IMR-90 (cell line): ENCODE data around the gene GTF2I. TPM values are rescaled to one million over a fixed set of nuclear protein-coding genes. Genes with fewer than 3 reads are reported as not detected.
A peak's percentile ranks its signal among the peaks of the same experiment; 100 is the strongest.

Experiments
- ATAC-seq: fragments of 200-7000 bp; cut with Tn5 transposase; 2 replicates; pipeline ENCODE4 v1.9.1; 2020; ENCODE audit warnings: low read depth, mild to moderate bottlenecking, moderate library complexity
- BruUV-seq: library from RNA; stranded (reverse); fragments of 400-500 nt; replicated peaks from 2 replicates; lab custom pipeline; 2021; lab: Mats Ljungman, UMichigan
- CTCF ChIA-PET: fragments of 300-600 bp; formaldehyde crosslinking; extraction: SDS; loops from one replicate; lab custom pipeline; 2021; ENCODE audit warnings: antibody characterized with exemption; lab: Yijun Ruan, JAX
- POLR2A ChIA-PET: fragments of 300-600 bp; sonication (Branson Sonifier 250); formaldehyde crosslinking; loops from one replicate; lab custom pipeline; 2022; ENCODE audit warnings: antibody characterized with exemption; ENCODE audit not compliant: unreplicated experiment; lab: Charles Lee
- DNase-seq: peaks from one replicate; pipeline ENCODE4 v3.0.0; 2013
- H2AFZ ChIP-seq: replicated peaks from 2 replicates; pipeline ENCODE3; 2013; ENCODE audit warnings: low read length, mild to moderate bottlenecking; ENCODE audit not compliant: poor library complexity
- H2AK5ac ChIP-seq: 2 replicates; pipeline ENCODE4 v1.6.1; 2013; ENCODE audit warnings: low read depth, low read length, inconsistent platforms
- H2AK9ac ChIP-seq: replicated peaks from 2 replicates; pipeline ENCODE3; 2013; ENCODE audit warnings: mild to moderate bottlenecking, low read depth, low read length, moderate library complexity; ENCODE audit not compliant: poor library complexity
- H2BK120ac ChIP-seq: 2 replicates; pipeline ENCODE4 v1.6.1; 2013; ENCODE audit warnings: low read depth, low read length, inconsistent platforms
- H2BK15ac ChIP-seq: 3 replicates; pipeline ENCODE4 v1.6.1; 2013; ENCODE audit warnings: low read depth, low read length, inconsistent platforms
- H2BK20ac ChIP-seq: 2 replicates; pipeline ENCODE4 v1.6.1; 2013; ENCODE audit warnings: low read depth, mild to moderate bottlenecking, inconsistent platforms, low read length, moderate library complexity
- H2BK5ac ChIP-seq: 2 replicates; pipeline ENCODE4 v1.6.1; 2013; ENCODE audit warnings: mild to moderate bottlenecking, low read depth, low read length, inconsistent platforms; ENCODE audit not compliant: poor library complexity, severe bottlenecking
- H3K14ac ChIP-seq: replicated peaks from 2 replicates; pipeline ENCODE4 v1.6.1; 2013; ENCODE audit warnings: low read depth, low read length, inconsistent platforms
- H3K18ac ChIP-seq: 2 replicates; pipeline ENCODE4 v1.6.1; 2013; ENCODE audit warnings: low read depth, low read length, control low read depth
- H3K23ac ChIP-seq: 2 replicates; pipeline ENCODE4 v1.6.1; 2013; ENCODE audit warnings: low read depth, low read length, inconsistent platforms
- H3K27ac ChIP-seq: 2 replicates; pipeline ENCODE4 v1.5.1; 2013; ENCODE audit warnings: mild to moderate bottlenecking, control low read depth, low read length; ENCODE audit not compliant: insufficient read depth
- H3K27me3 ChIP-seq: 2 replicates; pipeline ENCODE4 v1.6.1; 2013; ENCODE audit warnings: low read length; ENCODE audit not compliant: control insufficient read depth, insufficient read depth
- H3K36me3 ChIP-seq: 2 replicates; pipeline ENCODE4 v1.6.1; 2013; ENCODE audit warnings: low read length, mixed read lengths; ENCODE audit not compliant: control insufficient read depth, insufficient read depth
- H3K4ac ChIP-seq: 2 replicates; pipeline ENCODE4 v1.6.1; 2013; ENCODE audit warnings: low read depth, low read length, inconsistent platforms
- H3K4me1 ChIP-seq: 2 replicates; pipeline ENCODE4 v1.6.1; 2013; ENCODE audit warnings: low read length, mixed read lengths; ENCODE audit not compliant: control insufficient read depth, insufficient read depth
- H3K4me2 ChIP-seq: 2 replicates; pipeline ENCODE4 v1.6.1; 2013; ENCODE audit warnings: low read depth, mild to moderate bottlenecking, control low read depth, low read length, moderate library complexity
- H3K4me3 ChIP-seq: 2 replicates; pipeline ENCODE4 v1.5.1; 2013; ENCODE audit warnings: low read depth, mild to moderate bottlenecking, control low read depth, low read length, moderate library complexity; ENCODE audit not compliant: insufficient read depth
- H3K56ac ChIP-seq: 2 replicates; pipeline ENCODE4 v1.6.1; 2013; ENCODE audit warnings: low read length, inconsistent platforms; ENCODE audit not compliant: insufficient read depth; ENCODE audit errors: extremely low read depth
- H3K79me1 ChIP-seq, 2 experiments: 2 replicates each; pipeline ENCODE4 v1.6.1; 2013; ENCODE audit warnings: low read length in 2 of 2, inconsistent platforms in 1 of 2, low read depth in 1 of 2
- H3K9ac ChIP-seq: 2 replicates; pipeline ENCODE4 v1.6.1; 2013; ENCODE audit warnings: low read depth, low read length, control low read depth
- H3K9me1 ChIP-seq: 2 replicates; pipeline ENCODE4 v1.6.1; 2013; ENCODE audit warnings: low read length, inconsistent platforms; ENCODE audit not compliant: insufficient read depth
- H3K9me3 ChIP-seq: 2 replicates; pipeline ENCODE4 v1.6.1; 2013; ENCODE audit warnings: low read length; ENCODE audit not compliant: control insufficient read depth, insufficient read depth
- H4K20me1 ChIP-seq: 2 replicates; pipeline ENCODE4 v1.6.1; 2013; ENCODE audit warnings: low read length, inconsistent platforms; ENCODE audit not compliant: insufficient read depth
- H4K5ac ChIP-seq: 2 replicates; pipeline ENCODE4 v1.6.1; 2013; ENCODE audit warnings: mild to moderate bottlenecking, low read depth, low read length, control low read depth
- H4K8ac ChIP-seq, 2 experiments: 2 replicates each; pipeline ENCODE4 v1.6.1; 2013; ENCODE audit warnings: low read depth in 2 of 2, low read length in 2 of 2, control low read depth in 1 of 2, inconsistent platforms in 1 of 2
- H4K91ac ChIP-seq: 2 replicates; pipeline ENCODE4 v1.6.1; 2013; ENCODE audit warnings: low read depth, low read length, inconsistent platforms; ENCODE audit not compliant: insufficient read depth
- BHLHE40 ChIP-seq: fragments of 150-350 bp; IDR thresholded peaks from 2 replicates; pipeline ENCODE4 v1.6.1; 2016; ENCODE audit warnings: mild to moderate bottlenecking, low read depth, low read length
- CEBPB ChIP-seq: IDR thresholded peaks from 2 replicates; pipeline ENCODE4 v1.6.1; 2012; ENCODE audit warnings: low read depth, low read length, improper control_type of control experiment
- CHD1 ChIP-seq: IDR thresholded peaks from 2 replicates; pipeline ENCODE4 v1.6.1; 2012; ENCODE audit warnings: low read depth, low read length, improper control_type of control experiment
- FOS ChIP-seq: fragments of 150-350 bp; IDR thresholded peaks from 2 replicates; pipeline ENCODE4 v1.6.1; 2016; ENCODE audit warnings: low read depth, low read length
- MAFK ChIP-seq: IDR thresholded peaks from 2 replicates; pipeline ENCODE4 v1.6.1; 2012; ENCODE audit warnings: low read depth, low read length, improper control_type of control experiment
- MAZ ChIP-seq: IDR thresholded peaks from 2 replicates; pipeline ENCODE4 v1.6.1; 2012; ENCODE audit warnings: low read depth, mild to moderate bottlenecking, low read length, improper control_type of control experiment, moderate library complexity, borderline replicate concordance
- MXI1 ChIP-seq: IDR thresholded peaks from 2 replicates; pipeline ENCODE4 v1.6.1; 2012; ENCODE audit warnings: low read depth, mild to moderate bottlenecking, low read length, moderate library complexity, borderline replicate concordance
- NFE2L2 ChIP-seq: fragments of 150-350 bp; IDR thresholded peaks from 2 replicates; pipeline ENCODE4 v1.6.1; 2016; ENCODE audit warnings: low read depth, mild to moderate bottlenecking, low read length
- POLR2A ChIP-seq: IDR thresholded peaks from 2 replicates; pipeline ENCODE4 v1.6.1; 2012; ENCODE audit warnings: mild to moderate bottlenecking, low read depth, low read length
- RAD21 ChIP-seq: IDR thresholded peaks from 2 replicates; pipeline ENCODE4 v1.6.1; 2012; ENCODE audit warnings: low read length, improper control_type of control experiment
- RCOR1 ChIP-seq: IDR thresholded peaks from 2 replicates; pipeline ENCODE4 v1.6.1; 2012; ENCODE audit warnings: mild to moderate bottlenecking, low read length, improper control_type of control experiment; ENCODE audit not compliant: insufficient replicate concordance
- RFX5 ChIP-seq: IDR thresholded peaks from 2 replicates; pipeline ENCODE4 v1.8.0; 2012; ENCODE audit warnings: low read depth, mild to moderate bottlenecking, low read length, moderate library complexity
- SMC3 ChIP-seq: fragments of 150-350 bp; IDR thresholded peaks from 2 replicates; pipeline ENCODE4 v1.6.1; 2016; ENCODE audit warnings: low read depth, mild to moderate bottlenecking, antibody characterized with exemption, low read length, moderate library complexity
- WGBS, 2 experiments: methylation state at CpG; one replicate each; pipeline versions ENCODE4 v1.1.5 to v1.1.7; 2013; ENCODE audit warnings: missing lambda C conversion rate in 2 of 2; ENCODE audit not compliant: insufficient read length in 1 of 2; ENCODE audit errors: extremely low coverage in 2 of 2; 5-methylcytosine and 5-hydroxymethylcytosine counted together
- dilution Hi-C: fragments of 300-500 bp; cut with HindIII; formaldehyde crosslinking; loops from one replicate; pipeline ENCODE4 v1.14.3; 2018; ENCODE audit warnings: low sequenced_read_pairs; ENCODE audit not compliant: unreplicated experiment
- in situ Hi-C: fragments of 300-500 bp; cut with MboI; formaldehyde crosslinking; loops from 3 replicates; pipeline ENCODE4 v1.14.3; 2019; ENCODE audit warnings: low sequenced_read_pairs, inconsistent platforms, mixed read lengths
- intact Hi-C: fragments of 100-400 bp; cut with micrococcal nuclease; formaldehyde crosslinking; loops from 2 replicates; pipeline ENCODE4 v1.10.0; 2022
- polyA plus RNA-seq, 3 experiments: library from polyadenylated mRNA; depleted of rRNA; stranded (reverse); fragments of >200 nt; gene quantifications; 2 replicates each; pipeline ENCODE4 v1.2.3, GENCODE V29; 2012; ENCODE audit warnings: low replicate concordance in 1 of 3
- total RNA-seq: library from RNA; depleted of rRNA; stranded (reverse); fragments of >200 nt; gene quantifications from 2 replicates; pipeline ENCODE4 v1.2.3, GENCODE V29; 2012
- TF ChIP-seq, protein P1 (sequence below): conservative IDR thresholded peaks from 2 replicates; pipeline ENCODE4 v1.5.1; 2012; ENCODE audit warnings: mild to moderate bottlenecking, low read depth, low read length, improper control_type of control experiment
- TF ChIP-seq, protein P2 (sequence below): fragments of 150-350 bp; IDR thresholded peaks from 2 replicates; pipeline ENCODE4 v1.6.1; 2017; ENCODE audit warnings: mild to moderate bottlenecking, antibody characterized with exemption, low read length, low read depth
- TF ChIP-seq, protein P3 (sequence below): fragments of 150-350 bp; IDR thresholded peaks from 2 replicates; pipeline ENCODE4 v1.6.1; 2016; ENCODE audit warnings: low read depth, mild to moderate bottlenecking, low read length, moderate library complexity, borderline replicate concordance

Gene GTF2I
- total and polyA plus RNA-seq, 2 of the 4 experiments (the other 2 are of a cell fraction): 46.4 to 88.8 TPM

DNA sequence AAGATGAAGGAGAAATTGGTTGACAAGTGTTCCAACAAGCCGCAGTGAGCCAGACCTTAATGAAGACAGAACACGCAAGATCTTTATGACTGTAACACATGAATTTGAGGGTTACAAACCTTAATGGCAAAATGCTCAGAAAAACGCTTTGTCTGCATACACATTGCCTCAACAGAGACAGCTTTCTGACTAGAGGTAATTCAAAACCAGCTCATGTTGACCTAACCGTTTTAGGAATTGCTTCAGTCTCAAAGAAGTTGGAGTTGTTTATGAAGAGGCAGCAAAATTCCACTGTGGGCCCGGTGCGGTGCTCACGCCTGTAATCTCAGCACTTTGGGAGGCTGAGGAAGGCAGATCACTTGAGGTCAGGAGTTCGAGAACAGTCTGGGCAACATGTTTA, 2.2 kb upstream of the GTF2I start:
- in situ Hi-C loops (loop anchor here (5.0 kb wide), 1 partner anchor 48 kb away; no protein-coding TSS in a partner anchor), dilution Hi-C loops (no loop called here), intact Hi-C loops (no loop called here)
- H2BK120ac ChIP-seq: 0 out of 2 replicates have a peak overlapping the region, but pooled peaks have one; percentile 23
- 100% methylated on average over 2 of the region's 8 CpGs; no CpG with 5 or more reads in 1 of the 2 experiments for WGBS, 2 experiments
- H2BK20ac ChIP-seq: no peak overlapping the region; the same call in 1 of the 2 replicates
- no peak overlapping the region for H3K4me2 ChIP-seq
- no peak overlapping the region for H2AK5ac ChIP-seq
- no peak overlapping the region for H3K9ac ChIP-seq
- DNase-seq: peak; percentile 38
- no TSS peak for BruUV-seq
- 0 out of 2 replicates have a peak overlapping the region, but pooled peaks have one; percentile 36 for H3K14ac ChIP-seq
- H3K4me3 ChIP-seq: no peak overlapping the region
- H2AK9ac ChIP-seq: no peak overlapping the region
- H3K4ac ChIP-seq: no peak overlapping the region
- H3K9me3 ChIP-seq: no peaks in the 10 kb centered on the region
- H3K9me1 ChIP-seq: 0 out of 2 replicates have a peak, but pooled peaks cover 3% of the 10 kb centered on the region
- ChIA-PET POLR2A (no interaction called here), CTCF (no interaction called here)
- H3K79me1 ChIP-seq: peaks cover 3 to 17% of the 10 kb centered on the region in 2 experiments; a peak in 2 of 4 replicates
- peak overlapping the region; percentile 48; the same call in 1 of the 3 replicates for H2BK15ac ChIP-seq
- peaks cover 15% of the 10 kb centered on the region for H3K4me1 ChIP-seq
- peak overlapping the region; percentile 60 for H2BK5ac ChIP-seq
- H4K5ac ChIP-seq: no peak overlapping the region
- TF ChIP-seq RFX5 (no peak), SMC3 (no peak), MXI1 (no peak), RAD21 (no peak), CHD1 (no peak), MAZ (no peak), BHLHE40 (no peak), POLR2A (no peak), NFE2L2 (no peak), RCOR1 (no peak), MAFK (no peak), FOS (no peak), CEBPB (no peak)
- TF ChIP-seq, protein P1, sequence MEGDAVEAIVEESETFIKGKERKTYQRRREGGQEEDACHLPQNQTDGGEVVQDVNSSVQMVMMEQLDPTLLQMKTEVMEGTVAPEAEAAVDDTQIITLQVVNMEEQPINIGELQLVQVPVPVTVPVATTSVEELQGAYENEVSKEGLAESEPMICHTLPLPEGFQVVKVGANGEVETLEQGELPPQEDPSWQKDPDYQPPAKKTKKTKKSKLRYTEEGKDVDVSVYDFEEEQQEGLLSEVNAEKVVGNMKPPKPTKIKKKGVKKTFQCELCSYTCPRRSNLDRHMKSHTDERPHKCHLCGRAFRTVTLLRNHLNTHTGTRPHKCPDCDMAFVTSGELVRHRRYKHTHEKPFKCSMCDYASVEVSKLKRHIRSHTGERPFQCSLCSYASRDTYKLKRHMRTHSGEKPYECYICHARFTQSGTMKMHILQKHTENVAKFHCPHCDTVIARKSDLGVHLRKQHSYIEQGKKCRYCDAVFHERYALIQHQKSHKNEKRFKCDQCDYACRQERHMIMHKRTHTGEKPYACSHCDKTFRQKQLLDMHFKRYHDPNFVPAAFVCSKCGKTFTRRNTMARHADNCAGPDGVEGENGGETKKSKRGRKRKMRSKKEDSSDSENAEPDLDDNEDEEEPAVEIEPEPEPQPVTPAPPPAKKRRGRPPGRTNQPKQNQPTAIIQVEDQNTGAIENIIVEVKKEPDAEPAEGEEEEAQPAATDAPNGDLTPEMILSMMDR: no peak
- TF ChIP-seq, protein P2, sequence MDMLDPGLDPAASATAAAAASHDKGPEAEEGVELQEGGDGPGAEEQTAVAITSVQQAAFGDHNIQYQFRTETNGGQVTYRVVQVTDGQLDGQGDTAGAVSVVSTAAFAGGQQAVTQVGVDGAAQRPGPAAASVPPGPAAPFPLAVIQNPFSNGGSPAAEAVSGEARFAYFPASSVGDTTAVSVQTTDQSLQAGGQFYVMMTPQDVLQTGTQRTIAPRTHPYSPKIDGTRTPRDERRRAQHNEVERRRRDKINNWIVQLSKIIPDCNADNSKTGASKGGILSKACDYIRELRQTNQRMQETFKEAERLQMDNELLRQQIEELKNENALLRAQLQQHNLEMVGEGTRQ: no peak
- TF ChIP-seq, protein P3, sequence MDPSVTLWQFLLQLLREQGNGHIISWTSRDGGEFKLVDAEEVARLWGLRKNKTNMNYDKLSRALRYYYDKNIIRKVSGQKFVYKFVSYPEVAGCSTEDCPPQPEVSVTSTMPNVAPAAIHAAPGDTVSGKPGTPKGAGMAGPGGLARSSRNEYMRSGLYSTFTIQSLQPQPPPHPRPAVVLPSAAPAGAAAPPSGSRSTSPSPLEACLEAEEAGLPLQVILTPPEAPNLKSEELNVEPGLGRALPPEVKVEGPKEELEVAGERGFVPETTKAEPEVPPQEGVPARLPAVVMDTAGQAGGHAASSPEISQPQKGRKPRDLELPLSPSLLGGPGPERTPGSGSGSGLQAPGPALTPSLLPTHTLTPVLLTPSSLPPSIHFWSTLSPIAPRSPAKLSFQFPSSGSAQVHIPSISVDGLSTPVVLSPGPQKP: no peak
- H3K56ac ChIP-seq: no peak overlapping the region
- H3K36me3 ChIP-seq: peaks cover 4% of the 10 kb centered on the region
- no peak overlapping the region for H3K23ac ChIP-seq
- H3K18ac ChIP-seq: no peak overlapping the region
- peak overlapping the region; percentile 45 to 83; a peak in 3 of 4 replicates for H4K8ac ChIP-seq
- no peak for ATAC-seq
- H3K27me3 ChIP-seq: no peaks in the 10 kb centered on the region
- H4K91ac ChIP-seq: no peak overlapping the region
- H4K20me1 ChIP-seq: peaks cover 18% of the 10 kb centered on the region
- peak overlapping the region; percentile 49; the same call in 1 of the 2 replicates for H3K27ac ChIP-seq
- no peak overlapping the region for H2AFZ ChIP-seq
